DND-41 (cell line): ENCODE measurements around the gene PIF1.

Experiments used
- ATAC-seq: fragments of 200-7000 bp; cut with Tn5 transposase; 3 replicates; pipeline ENCODE4 v1.9.1; 2021; ENCODE audit warnings: low read depth; ENCODE audit not compliant: insufficient read depth
- DNase-seq: peaks from one replicate; pipeline ENCODE4 v3.0.0-alpha.2; 2020
- H2AFZ ChIP-seq: 2 replicates; pipeline ENCODE4 v1.6.0; 2012; ENCODE audit warnings: low read depth, low read length
- H3K27ac ChIP-seq: 2 replicates; pipeline ENCODE4 v1.5.1; 2012; ENCODE audit warnings: low read length, inconsistent platforms
- H3K27me3 ChIP-seq: fragments of 200-600 bp; sonication (generic); 2 replicates; pipeline ENCODE4 v1.6.0; 2012; ENCODE audit warnings: low read length, mild to moderate bottlenecking, inconsistent platforms; ENCODE audit not compliant: insufficient read depth, poor library complexity
- H3K36me3 ChIP-seq: 2 replicates; pipeline ENCODE4 v1.5.1; 2012; ENCODE audit warnings: low read length, inconsistent platforms; ENCODE audit not compliant: insufficient read depth
- H3K4me1 ChIP-seq: 2 replicates; pipeline ENCODE4 v1.5.1; 2012; ENCODE audit warnings: mild to moderate bottlenecking, low read length; ENCODE audit not compliant: insufficient read depth
- H3K4me2 ChIP-seq: 2 replicates; pipeline ENCODE4 v1.6.0; 2012; ENCODE audit warnings: mild to moderate bottlenecking, moderate library complexity, low read length, inconsistent platforms; ENCODE audit not compliant: insufficient read depth
- H3K4me3 ChIP-seq, 2 experiments: fragments of 200-600 bp in 1 of 2; shearing (Covaris generic) in 1 of 2; 2 replicates each; pipeline ENCODE4 v1.5.1; 2012 to 2016; ENCODE audit warnings: inconsistent platforms in 2 of 2, low read length in 2 of 2, mild to moderate bottlenecking in 2 of 2, low read depth in 1 of 2, moderate library complexity in 1 of 2
- H3K79me2 ChIP-seq: 2 replicates; pipeline ENCODE4 v1.6.0; 2012; ENCODE audit warnings: low read length, inconsistent platforms; ENCODE audit not compliant: insufficient read depth
- H3K9ac ChIP-seq: 2 replicates; pipeline ENCODE4 v1.6.0; 2012; ENCODE audit warnings: low read depth, mild to moderate bottlenecking, inconsistent platforms, low read length, moderate library complexity
- H3K9me3 ChIP-seq: 2 replicates; pipeline ENCODE4 v1.5.1; 2012; ENCODE audit warnings: low read length, moderate library complexity, mild to moderate bottlenecking, inconsistent platforms; ENCODE audit not compliant: insufficient read depth, severe bottlenecking
- H4K20me1 ChIP-seq: 2 replicates; pipeline ENCODE4 v1.6.0; 2012; ENCODE audit warnings: low read length; ENCODE audit not compliant: insufficient read depth
- CTCF ChIP-seq: IDR thresholded peaks from 2 replicates; pipeline ENCODE4 v1.5.1; 2012; ENCODE audit warnings: borderline replicate concordance, low read length, moderate library complexity, mild to moderate bottlenecking; ENCODE audit not compliant: poor library complexity, severe bottlenecking; ENCODE audit errors: extremely low read depth
- EZH2 ChIP-seq: IDR thresholded peaks from 3 replicates; pipeline ENCODE4 v1.6.1; 2012; ENCODE audit warnings: borderline replicate concordance, low read depth, mild to moderate bottlenecking, moderate library complexity, low read length, inconsistent platforms; ENCODE audit not compliant: severe bottlenecking

Gene PIF1

GRCh38 chr15:64842986-64843561 is 17.6 kb upstream of the PIF1 start:
- DNase-seq, result no peak
- H3K4me1 ChIP-seq, result peaks cover 52% of the 10 kb centered on the region
- peak overlapping the region; percentile 67; the same call in 1 of the 2 replicates for H3K9ac ChIP-seq
- no peaks in the 10 kb centered on the region for H3K27me3 ChIP-seq
- peak overlapping the region in 1 of 2 experiments; percentile 63; a peak in 1 of 4 replicates for H3K4me3 ChIP-seq
- H3K4me2 ChIP-seq, result peak overlapping the region; percentile 65
- no peak for ATAC-seq
- H2AFZ ChIP-seq, result no peak overlapping the region
- TF ChIP-seq EZH2, result no peak
- no peak for TF ChIP-seq CTCF
- peaks cover 20% of the 10 kb centered on the region for H3K79me2 ChIP-seq
- H3K36me3 ChIP-seq, result 0 out of 2 replicates have a peak, but pooled peaks cover 3% of the 10 kb centered on the region
- H3K27ac ChIP-seq, result 0 out of 2 replicates have a peak overlapping the region, but pooled peaks have one; percentile 6
- H4K20me1 ChIP-seq, result no peaks in the 10 kb centered on the region
- H3K9me3 ChIP-seq, result no peaks in the 10 kb centered on the region

- no peaks in the 10 kb centered on the region for H3K27me3 ChIP-seq
- H3K9ac ChIP-seq, result peak overlapping the region; percentile 67
- peaks cover 58% of the 10 kb centered on the region for H3K4me1 ChIP-seq
- no peaks in the 10 kb centered on the region for H4K20me1 ChIP-seq
- no peak for ATAC-seq
- H3K79me2 ChIP-seq, result peaks cover 20% of the 10 kb centered on the region
- TF ChIP-seq EZH2 (no peak), CTCF (no peak)
- H3K27ac ChIP-seq, result peak overlapping the region; percentile 43
- peak overlapping the region; percentile 65 for H3K4me2 ChIP-seq
- 0 out of 2 replicates have a peak, but pooled peaks cover 3% of the 10 kb centered on the region for H3K36me3 ChIP-seq
- no peaks in the 10 kb centered on the region for H3K9me3 ChIP-seq
- DNase-seq, result no peak
- H2AFZ ChIP-seq, result peak overlapping the region; percentile 42
- peak overlapping the region; percentile 34 to 63; a peak in 3 of 4 replicates for H3K4me3 ChIP-seq
Measured at GRCh38 chr15:64842096-64842939, 16.9 kb upstream of the PIF1 start.

GRCh38 chr15:64841344-64842095 is 16.1 kb upstream of the PIF1 start, which contains the start of gene PLEKHO2:
TSS of gene PLEKHO2 (plus strand) at chr15:64841915. CDS start at chr15:64842017, 102 bp downstream.
- Histone ChIP-seq H3K79me2 (peaks cover 13% of the 10 kb centered on the region), H3K36me3 (no peaks in the 10 kb centered on the region), H3K4me1 (peaks cover 63% of the 10 kb centered on the region), H3K9me3 (no peaks in the 10 kb centered on the region), H3K27ac (peak within 1 kb of the TSS; percentile 88), H2AFZ (peak within 1 kb of the TSS; percentile 93), H3K27me3 (no peaks in the 10 kb centered on the region), H4K20me1 (no peaks in the 10 kb centered on the region), H3K4me2 (peak within 1 kb of the TSS; percentile 86), H3K4me3 (peak within 1 kb of the TSS; percentile 58 to 77; a peak in 3 of 4 replicates), H3K9ac (peak within 1 kb of the TSS; percentile 93)
- DNase-seq (peak; percentile 98), ATAC-seq (peak; percentile 91)
- TF ChIP-seq EZH2 (no peak), CTCF (peak; percentile 52)
